ENCODE measurements around the gene ABCA8. TPM values are rescaled to one million over a fixed set of nuclear protein-coding genes. Genes with fewer than 3 reads are reported as not detected.

ABCA8 gene
- total and polyA plus RNA-seq, 8 donors: 0.88 to 9.8 (median 2.9) TPM

DNA sequence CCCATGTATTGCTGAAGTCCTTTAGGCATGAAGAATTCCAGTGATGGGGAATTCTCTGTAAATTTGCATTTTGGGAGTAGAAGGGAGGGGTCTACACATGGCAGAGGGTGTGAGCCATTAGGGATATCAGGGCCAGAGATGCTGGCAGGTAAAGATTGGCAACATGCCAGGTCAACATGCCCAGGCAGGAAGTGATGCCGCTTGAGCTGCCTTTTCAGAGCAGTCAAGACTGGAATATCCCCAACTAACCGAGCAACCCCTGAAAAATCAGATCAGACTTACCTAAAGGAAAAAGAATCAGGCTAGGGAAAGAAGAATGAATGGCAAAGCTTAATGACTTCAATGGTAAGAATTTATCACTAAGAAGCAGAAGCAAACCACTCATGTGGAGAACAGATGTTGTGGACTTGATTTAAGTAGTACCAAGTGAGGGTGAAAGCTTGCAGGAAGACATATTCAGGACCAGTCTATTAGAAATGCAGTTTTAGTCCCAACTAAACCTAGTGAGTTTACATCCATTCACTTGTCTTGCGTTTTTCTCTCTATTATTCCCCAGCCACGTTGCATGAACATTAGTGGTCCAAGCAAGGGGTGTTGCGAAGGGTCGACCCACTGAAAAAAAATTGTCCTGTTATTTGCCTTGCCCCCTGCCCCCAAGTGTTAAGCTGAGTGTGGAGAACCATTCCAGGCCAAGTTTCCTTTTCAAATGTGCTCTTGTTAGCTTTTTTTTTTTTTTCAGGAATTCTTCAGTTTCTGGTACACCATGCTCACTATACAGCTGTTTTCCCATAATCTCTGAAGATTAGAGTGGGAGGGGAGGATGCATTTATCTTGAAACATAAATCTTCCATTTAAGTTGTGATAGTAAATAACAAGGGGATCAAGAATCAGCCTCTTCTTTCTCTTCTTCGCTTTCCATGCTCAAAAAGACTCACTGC is 105.2 kb downstream of the ABCA8 start:
- Histone ChIP-seq H3K4me3 (no peak overlapping the region), H3K27ac (no peak overlapping the region), H3K27me3 (no peaks in the 10 kb centered on the region), H3K36me3 (no peaks in the 10 kb centered on the region), H3K9me3 (no peaks in the 10 kb centered on the region), H3K4me1 (peaks cover 0 to 5% (median 0%) of the 10 kb centered on the region in 3 donors)
- WGBS, 2 donors: 83 to 86% methylated on average over 7 of the region's 7 CpGs
- intact Hi-C loops (cut with DNase I): no loop called here
- TF ChIP-seq, protein P1, sequence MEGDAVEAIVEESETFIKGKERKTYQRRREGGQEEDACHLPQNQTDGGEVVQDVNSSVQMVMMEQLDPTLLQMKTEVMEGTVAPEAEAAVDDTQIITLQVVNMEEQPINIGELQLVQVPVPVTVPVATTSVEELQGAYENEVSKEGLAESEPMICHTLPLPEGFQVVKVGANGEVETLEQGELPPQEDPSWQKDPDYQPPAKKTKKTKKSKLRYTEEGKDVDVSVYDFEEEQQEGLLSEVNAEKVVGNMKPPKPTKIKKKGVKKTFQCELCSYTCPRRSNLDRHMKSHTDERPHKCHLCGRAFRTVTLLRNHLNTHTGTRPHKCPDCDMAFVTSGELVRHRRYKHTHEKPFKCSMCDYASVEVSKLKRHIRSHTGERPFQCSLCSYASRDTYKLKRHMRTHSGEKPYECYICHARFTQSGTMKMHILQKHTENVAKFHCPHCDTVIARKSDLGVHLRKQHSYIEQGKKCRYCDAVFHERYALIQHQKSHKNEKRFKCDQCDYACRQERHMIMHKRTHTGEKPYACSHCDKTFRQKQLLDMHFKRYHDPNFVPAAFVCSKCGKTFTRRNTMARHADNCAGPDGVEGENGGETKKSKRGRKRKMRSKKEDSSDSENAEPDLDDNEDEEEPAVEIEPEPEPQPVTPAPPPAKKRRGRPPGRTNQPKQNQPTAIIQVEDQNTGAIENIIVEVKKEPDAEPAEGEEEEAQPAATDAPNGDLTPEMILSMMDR (IDR thresholded peaks at IDR 0.05): no peak
- DNase-seq: no peak
- no peak for ATAC-seq
- FAIRE-seq: no peak

GRCh38 chr17:68847711-68848110 is 107.5 kb downstream of the ABCA8 start:
- no peak overlapping the region for H3K4me3 ChIP-seq
- H3K4me1 ChIP-seq: peaks cover 0 to 5% (median 5%) of the 10 kb centered on the region in 3 donors
- FAIRE-seq (no peak), DNase-seq (no peak), ATAC-seq (no peak)
- H3K27me3 ChIP-seq: no peaks in the 10 kb centered on the region
- intact Hi-C loops (cut with DNase I): no loop called here
- H3K9me3 ChIP-seq: no peaks in the 10 kb centered on the region
- WGBS, 2 donors: 54 to 57% methylated on average over 1 of the region's 1 CpG
- H3K27ac ChIP-seq: no peak overlapping the region
- TF ChIP-seq, protein P1 (IDR thresholded peaks at IDR 0.05): no peak
- H3K36me3 ChIP-seq: no peaks in the 10 kb centered on the region

- TF ChIP-seq, protein P1 (IDR thresholded peaks at IDR 0.05): no peak
- no peak overlapping the region for H3K4me3 ChIP-seq
- DNase-seq (peak in 1 of 6 donors; percentile 8), ATAC-seq (no peak), FAIRE-seq (no peak)
- H3K4me1 ChIP-seq: peaks cover 0 to 5% (median 0%) of the 10 kb centered on the region in 3 donors
- no peaks in the 10 kb centered on the region for H3K27me3 ChIP-seq
- no peak overlapping the region for H3K27ac ChIP-seq
- no peaks in the 10 kb centered on the region for H3K36me3 ChIP-seq
- H3K9me3 ChIP-seq: no peaks in the 10 kb centered on the region
- WGBS, 2 donors: 19 to 27% methylated on average over 3 of the region's 3 CpGs
- intact Hi-C loops (cut with DNase I): no loop called here
Measured at GRCh38 chr17:68843522-68843921, 111.7 kb downstream of the ABCA8 start.

- intact Hi-C loops (cut with DNase I): no loop called here
- 66 to 67% methylated on average over 4 of the region's 4 CpGs for WGBS, 2 donors
- no peak for FAIRE-seq
Measured at GRCh38 chr17:68840073-68840472, 115.1 kb downstream of the ABCA8 start.

More at GRCh38 chr17:68840073-68840472, 115.1 kb downstream of the ABCA8 start:
- no peaks in the 10 kb centered on the region for H3K9me3 ChIP-seq
- no peak overlapping the region for H3K4me3 ChIP-seq
- no peaks in the 10 kb centered on the region for H3K36me3 ChIP-seq
- peaks cover 0 to 5% (median 0%) of the 10 kb centered on the region in 3 donors for H3K4me1 ChIP-seq
- H3K27ac ChIP-seq: no peak overlapping the region
- ATAC-seq: no peak
- TF ChIP-seq, protein P1 (IDR thresholded peaks at IDR 0.05): no peak
- no peak for DNase-seq
- no peaks in the 10 kb centered on the region for H3K27me3 ChIP-seq

Measured in pancreas (tissue), 10 donors.